HG03354 (cell line): ENCODE data around the gene TEX2.

ENCODE experiments used
- ATAC-seq: cut with Tn5 transposase; IDR thresholded peaks from one replicate; pipeline ENCODE4 v1.9.1; 2021; ENCODE audit warnings: mild to moderate bottlenecking; ENCODE audit not compliant: unreplicated experiment, poor library complexity, severe bottlenecking

Gene TEX2

GRCh38 chr17:64150237-64151015 lies 112.6 kb downstream of the TEX2 start:
- ATAC-seq: no peak

- no peak for ATAC-seq
Measured at GRCh38 chr17:64149196-64149595, 113.9 kb downstream of the TEX2 start.

GRCh38 chr17:64148699-64149098 lies 114.4 kb downstream of the TEX2 start:
- ATAC-seq: no peak

- ATAC-seq: no peak
Measured at GRCh38 chr17:64148017-64148631, 114.9 kb downstream of the TEX2 start.

GRCh38 chr17:64147110-64148016 lies 115.7 kb downstream of the TEX2 start:
- no peak for ATAC-seq

GRCh38 chr17:64146418-64147109 lies 116.5 kb downstream of the TEX2 start:
- peak; percentile 10 for ATAC-seq

GRCh38 chr17:64145751-64146417 lies 117.2 kb downstream of the TEX2 start:
- ATAC-seq: peak; percentile 96

GRCh38 chr17:64145375-64145750 lies 117.7 kb downstream of the TEX2 start:
- no peak for ATAC-seq

- ATAC-seq: no peak
Measured at GRCh38 chr17:64139542-64139941, 123.5 kb downstream of the TEX2 start.

- ATAC-seq: no peak
Measured at GRCh38 chr17:64138441-64138840, 124.6 kb downstream of the TEX2 start.

- no peak for ATAC-seq
Measured at GRCh38 chr17:64135000-64135399, 128.1 kb downstream of the TEX2 start.

GRCh38 chr17:64134216-64134970 lies 128.7 kb downstream of the TEX2 start:
- ATAC-seq: no peak

- ATAC-seq: no peak
Measured at GRCh38 chr17:64133546-64134215, 129.4 kb downstream of the TEX2 start.

- no peak for ATAC-seq
Measured at GRCh38 chr17:64131606-64132270, 131.3 kb downstream of the TEX2 start.

GRCh38 chr17:64130559-64131001 lies 132.5 kb downstream of the TEX2 start:
- peak; percentile 33 for ATAC-seq

GRCh38 chr17:64129765-64130558 lies 133.1 kb downstream of the TEX2 start, which contains the start of gene ERN1:
Gene ERN1 (minus strand): TSS chr17:64130144. CDS start chr17:64130029, 115 bp downstream.
- peak; percentile 82 for ATAC-seq

GRCh38 chr17:64129515-64129764 lies 133.6 kb downstream of the TEX2 start:
- ATAC-seq: no peak
